IMR-90 (cell line): ENCODE measurements around the gene GRPR. TPM values are rescaled to one million over a fixed set of nuclear protein-coding genes. Genes with fewer than 3 reads are reported as not detected.

Experiments
- ATAC-seq: fragments of 200-7000 bp; cut with Tn5 transposase; 2 replicates; pipeline ENCODE4 v1.9.1; 2020; ENCODE audit warnings: low read depth, mild to moderate bottlenecking, moderate library complexity
- BruUV-seq: library from RNA; stranded (reverse); fragments of 400-500 nt; replicated peaks from 2 replicates; lab custom pipeline; 2021; lab: Mats Ljungman, UMichigan
- CTCF ChIA-PET: fragments of 300-600 bp; formaldehyde crosslinking; extraction: SDS; loops from one replicate; lab custom pipeline; 2021; ENCODE audit warnings: antibody characterized with exemption; lab: Yijun Ruan, JAX
- POLR2A ChIA-PET: fragments of 300-600 bp; sonication (Branson Sonifier 250); formaldehyde crosslinking; loops from one replicate; lab custom pipeline; 2022; ENCODE audit warnings: antibody characterized with exemption; ENCODE audit not compliant: unreplicated experiment; lab: Charles Lee
- DNase-seq: peaks from one replicate; pipeline ENCODE4 v3.0.0; 2013
- H2AFZ ChIP-seq: replicated peaks from 2 replicates; pipeline ENCODE3; 2013; ENCODE audit warnings: low read length, mild to moderate bottlenecking; ENCODE audit not compliant: poor library complexity
- H2AK5ac ChIP-seq: 2 replicates; pipeline ENCODE4 v1.6.1; 2013; ENCODE audit warnings: low read depth, low read length, inconsistent platforms
- H2AK9ac ChIP-seq: replicated peaks from 2 replicates; pipeline ENCODE3; 2013; ENCODE audit warnings: mild to moderate bottlenecking, low read depth, low read length, moderate library complexity; ENCODE audit not compliant: poor library complexity
- H2BK120ac ChIP-seq: 2 replicates; pipeline ENCODE4 v1.6.1; 2013; ENCODE audit warnings: low read depth, low read length, inconsistent platforms
- H2BK15ac ChIP-seq: 3 replicates; pipeline ENCODE4 v1.6.1; 2013; ENCODE audit warnings: low read depth, low read length, inconsistent platforms
- H2BK20ac ChIP-seq: 2 replicates; pipeline ENCODE4 v1.6.1; 2013; ENCODE audit warnings: low read depth, mild to moderate bottlenecking, inconsistent platforms, low read length, moderate library complexity
- H2BK5ac ChIP-seq: 2 replicates; pipeline ENCODE4 v1.6.1; 2013; ENCODE audit warnings: mild to moderate bottlenecking, low read depth, low read length, inconsistent platforms; ENCODE audit not compliant: poor library complexity, severe bottlenecking
- H3K14ac ChIP-seq: replicated peaks from 2 replicates; pipeline ENCODE4 v1.6.1; 2013; ENCODE audit warnings: low read depth, low read length, inconsistent platforms
- H3K18ac ChIP-seq: 2 replicates; pipeline ENCODE4 v1.6.1; 2013; ENCODE audit warnings: low read depth, low read length, control low read depth
- H3K23ac ChIP-seq: 2 replicates; pipeline ENCODE4 v1.6.1; 2013; ENCODE audit warnings: low read depth, low read length, inconsistent platforms
- H3K27ac ChIP-seq: 2 replicates; pipeline ENCODE4 v1.5.1; 2013; ENCODE audit warnings: mild to moderate bottlenecking, control low read depth, low read length; ENCODE audit not compliant: insufficient read depth
- H3K27me3 ChIP-seq: 2 replicates; pipeline ENCODE4 v1.6.1; 2013; ENCODE audit warnings: low read length; ENCODE audit not compliant: control insufficient read depth, insufficient read depth
- H3K36me3 ChIP-seq: 2 replicates; pipeline ENCODE4 v1.6.1; 2013; ENCODE audit warnings: low read length, mixed read lengths; ENCODE audit not compliant: control insufficient read depth, insufficient read depth
- H3K4ac ChIP-seq: 2 replicates; pipeline ENCODE4 v1.6.1; 2013; ENCODE audit warnings: low read depth, low read length, inconsistent platforms
- H3K4me1 ChIP-seq: 2 replicates; pipeline ENCODE4 v1.6.1; 2013; ENCODE audit warnings: low read length, mixed read lengths; ENCODE audit not compliant: control insufficient read depth, insufficient read depth
- H3K4me2 ChIP-seq: 2 replicates; pipeline ENCODE4 v1.6.1; 2013; ENCODE audit warnings: low read depth, mild to moderate bottlenecking, control low read depth, low read length, moderate library complexity
- H3K4me3 ChIP-seq: 2 replicates; pipeline ENCODE4 v1.5.1; 2013; ENCODE audit warnings: low read depth, mild to moderate bottlenecking, control low read depth, low read length, moderate library complexity; ENCODE audit not compliant: insufficient read depth
- H3K56ac ChIP-seq: 2 replicates; pipeline ENCODE4 v1.6.1; 2013; ENCODE audit warnings: low read length, inconsistent platforms; ENCODE audit not compliant: insufficient read depth; ENCODE audit errors: extremely low read depth
- H3K79me1 ChIP-seq, 2 experiments: 2 replicates each; pipeline ENCODE4 v1.6.1; 2013; ENCODE audit warnings: low read length in 2 of 2, inconsistent platforms in 1 of 2, low read depth in 1 of 2
- H3K9ac ChIP-seq: 2 replicates; pipeline ENCODE4 v1.6.1; 2013; ENCODE audit warnings: low read depth, low read length, control low read depth
- H3K9me1 ChIP-seq: 2 replicates; pipeline ENCODE4 v1.6.1; 2013; ENCODE audit warnings: low read length, inconsistent platforms; ENCODE audit not compliant: insufficient read depth
- H3K9me3 ChIP-seq: 2 replicates; pipeline ENCODE4 v1.6.1; 2013; ENCODE audit warnings: low read length; ENCODE audit not compliant: control insufficient read depth, insufficient read depth
- H4K20me1 ChIP-seq: 2 replicates; pipeline ENCODE4 v1.6.1; 2013; ENCODE audit warnings: low read length, inconsistent platforms; ENCODE audit not compliant: insufficient read depth
- H4K5ac ChIP-seq: 2 replicates; pipeline ENCODE4 v1.6.1; 2013; ENCODE audit warnings: mild to moderate bottlenecking, low read depth, low read length, control low read depth
- H4K8ac ChIP-seq, 2 experiments: 2 replicates each; pipeline ENCODE4 v1.6.1; 2013; ENCODE audit warnings: low read depth in 2 of 2, low read length in 2 of 2, control low read depth in 1 of 2, inconsistent platforms in 1 of 2
- H4K91ac ChIP-seq: 2 replicates; pipeline ENCODE4 v1.6.1; 2013; ENCODE audit warnings: low read depth, low read length, inconsistent platforms; ENCODE audit not compliant: insufficient read depth
- BHLHE40 ChIP-seq: fragments of 150-350 bp; IDR thresholded peaks from 2 replicates; pipeline ENCODE4 v1.6.1; 2016; ENCODE audit warnings: mild to moderate bottlenecking, low read depth, low read length
- ELK1 ChIP-seq: fragments of 150-350 bp; IDR thresholded peaks from 2 replicates; pipeline ENCODE4 v1.6.1; 2016; ENCODE audit warnings: low read depth, mild to moderate bottlenecking, low read length, moderate library complexity, borderline replicate concordance
- WGBS, 2 experiments: methylation state at CpG; one replicate each; pipeline versions ENCODE4 v1.1.5 to v1.1.7; 2013; ENCODE audit warnings: missing lambda C conversion rate in 2 of 2; ENCODE audit not compliant: insufficient read length in 1 of 2; ENCODE audit errors: extremely low coverage in 2 of 2; 5-methylcytosine and 5-hydroxymethylcytosine counted together
- dilution Hi-C: fragments of 300-500 bp; cut with HindIII; formaldehyde crosslinking; loops from one replicate; pipeline ENCODE4 v1.14.3; 2018; ENCODE audit warnings: low sequenced_read_pairs; ENCODE audit not compliant: unreplicated experiment
- in situ Hi-C: fragments of 300-500 bp; cut with MboI; formaldehyde crosslinking; loops from 3 replicates; pipeline ENCODE4 v1.14.3; 2019; ENCODE audit warnings: low sequenced_read_pairs, inconsistent platforms, mixed read lengths
- intact Hi-C: fragments of 100-400 bp; cut with micrococcal nuclease; formaldehyde crosslinking; loops from 2 replicates; pipeline ENCODE4 v1.10.0; 2022
- polyA plus RNA-seq, 3 experiments: library from polyadenylated mRNA; depleted of rRNA; stranded (reverse); fragments of >200 nt; gene quantifications; 2 replicates each; pipeline ENCODE4 v1.2.3, GENCODE V29; 2012; ENCODE audit warnings: low replicate concordance in 1 of 3
- total RNA-seq: library from RNA; depleted of rRNA; stranded (reverse); fragments of >200 nt; gene quantifications from 2 replicates; pipeline ENCODE4 v1.2.3, GENCODE V29; 2012

The GRPR gene
- total and polyA plus RNA-seq, 2 of the 4 experiments (the other 2 are of a cell fraction), result 9.2 to 13.6 TPM

- Histone ChIP-seq H3K14ac (no peak overlapping the region), H2BK5ac (no peak overlapping the region), H3K4me2 (no peak overlapping the region), H3K4me3 (no peak overlapping the region), H2AFZ (no peak overlapping the region), H2BK20ac (no peak overlapping the region), H3K56ac (no peak overlapping the region), H2AK9ac (no peak overlapping the region), H2BK120ac (no peak overlapping the region), H3K27ac (no peak overlapping the region), H4K5ac (no peak overlapping the region), H2AK5ac (no peak overlapping the region), H2BK15ac (no peak overlapping the region), H3K9me1 (no peaks in the 10 kb centered on the region), H3K9ac (no peak overlapping the region), H3K27me3 (0 out of 2 replicates have a peak, but pooled peaks cover 2% of the 10 kb centered on the region), H4K91ac (no peak overlapping the region), H3K4ac (no peak overlapping the region), H3K36me3 (no peaks in the 10 kb centered on the region), H3K9me3 (peaks cover 3% of the 10 kb centered on the region; the same call in 1 of the 2 replicates), H4K8ac (no peak overlapping the region), H3K18ac (no peak overlapping the region), H3K4me1 (peaks cover 2% of the 10 kb centered on the region), H3K79me1 (no peaks in the 10 kb centered on the region), H3K23ac (no peak overlapping the region), H4K20me1 (no peaks in the 10 kb centered on the region)
- in situ Hi-C loops (no loop called here), dilution Hi-C loops (no loop called here), intact Hi-C loops (no loop called here)
- peak; percentile 83 for DNase-seq
- CTCF ChIA-PET, result interaction anchor here (0.6 kb wide), 1 partner anchor 330 kb away, joined by 3 read pairs; no protein-coding TSS in a partner anchor
- POLR2A ChIA-PET, result interaction anchor here (0.6 kb wide), 1 partner anchor 370 kb away, joined by 3 read pairs; no protein-coding TSS in a partner anchor
- 0 out of 2 replicates have a peak, but pooled peaks have one; percentile 29 for ATAC-seq
- BruUV-seq, result no TSS peak
- TF ChIP-seq ELK1 (no peak), BHLHE40 (peak; percentile 69)
- no CpG with 5 or more reads among the region's 4 CpGs for WGBS, 2 experiments
Observed at GRCh38 chrX:16114611-16115010, 8.8 kb upstream of the GRPR start.
